22Rv1 (cell line): ENCODE data around the gene CALML3.

Source experiments
- ZFX ChIP-seq: fragments of 450-650 bp; IDR thresholded peaks from 2 replicates; pipeline ENCODE4 v1.6.1; 2017; ENCODE audit warnings: antibody characterized with exemption, borderline replicate concordance
- TF ChIP-seq, protein P1 (sequence below): fragments of 450-650 bp; IDR thresholded peaks from 2 replicates; pipeline ENCODE4 v1.5.1; 2017; ENCODE audit warnings: mild to moderate bottlenecking

- TF ChIP-seq, protein P1, sequence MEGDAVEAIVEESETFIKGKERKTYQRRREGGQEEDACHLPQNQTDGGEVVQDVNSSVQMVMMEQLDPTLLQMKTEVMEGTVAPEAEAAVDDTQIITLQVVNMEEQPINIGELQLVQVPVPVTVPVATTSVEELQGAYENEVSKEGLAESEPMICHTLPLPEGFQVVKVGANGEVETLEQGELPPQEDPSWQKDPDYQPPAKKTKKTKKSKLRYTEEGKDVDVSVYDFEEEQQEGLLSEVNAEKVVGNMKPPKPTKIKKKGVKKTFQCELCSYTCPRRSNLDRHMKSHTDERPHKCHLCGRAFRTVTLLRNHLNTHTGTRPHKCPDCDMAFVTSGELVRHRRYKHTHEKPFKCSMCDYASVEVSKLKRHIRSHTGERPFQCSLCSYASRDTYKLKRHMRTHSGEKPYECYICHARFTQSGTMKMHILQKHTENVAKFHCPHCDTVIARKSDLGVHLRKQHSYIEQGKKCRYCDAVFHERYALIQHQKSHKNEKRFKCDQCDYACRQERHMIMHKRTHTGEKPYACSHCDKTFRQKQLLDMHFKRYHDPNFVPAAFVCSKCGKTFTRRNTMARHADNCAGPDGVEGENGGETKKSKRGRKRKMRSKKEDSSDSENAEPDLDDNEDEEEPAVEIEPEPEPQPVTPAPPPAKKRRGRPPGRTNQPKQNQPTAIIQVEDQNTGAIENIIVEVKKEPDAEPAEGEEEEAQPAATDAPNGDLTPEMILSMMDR, result no peak
- no peak for TF ChIP-seq ZFX
Measured at GRCh38 chr10:5500910-5501309, 23.9 kb upstream of the CALML3 start.
